ENCODE data around the gene KLHL3.

KLHL3 gene

DNA sequence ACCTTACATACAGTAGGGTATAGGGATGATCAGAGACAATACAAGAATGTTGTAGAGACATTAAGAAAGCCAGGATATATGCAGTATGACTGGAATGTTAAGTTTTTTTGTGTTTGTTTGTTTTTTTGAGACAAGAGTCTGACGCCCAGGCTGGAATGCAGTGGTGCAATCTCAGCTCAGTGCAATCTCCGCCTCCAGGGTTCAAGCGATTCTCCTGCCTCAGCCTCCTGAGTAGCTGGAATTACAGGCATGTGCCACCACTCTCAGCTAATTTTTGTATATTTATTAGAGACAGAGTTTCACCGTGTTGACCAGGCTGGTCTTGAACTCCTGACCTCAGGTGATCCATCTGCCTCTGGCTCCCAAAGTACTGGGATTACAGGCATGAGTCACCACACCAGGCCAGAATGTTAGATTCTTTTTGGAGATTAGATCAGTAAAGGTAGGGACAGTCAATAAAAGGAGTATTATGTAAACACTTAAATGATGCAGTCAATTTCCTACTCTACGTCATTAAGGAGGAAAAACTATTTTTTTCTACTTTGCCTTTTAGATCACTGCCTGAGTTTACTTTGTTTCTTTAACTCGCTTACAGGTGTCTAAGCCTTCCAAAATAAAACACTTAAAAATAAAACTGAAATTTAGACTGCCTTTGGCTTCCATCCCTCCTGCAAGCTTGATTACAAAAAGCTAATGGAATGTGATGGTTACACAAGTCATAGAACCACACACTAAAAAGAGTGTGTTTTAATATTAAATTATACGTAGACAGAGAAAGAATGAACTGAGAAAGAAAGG is 25.0 kb upstream of the KLHL3 start:
- no peak overlapping the region for H3K27ac ChIP-seq (ENCODE audit: extremely low read depth, low read depth, low read length)
- no peaks in the 10 kb centered on the region for H3K4me1 ChIP-seq (ENCODE audit: control insufficient read depth, insufficient read depth, low read length)
- H3K4me3 ChIP-seq (ENCODE audit: low read depth, low read length), result no peak overlapping the region
- H3K36me3 ChIP-seq (ENCODE audit: control insufficient read depth in 2 of 2, insufficient read depth in 1 of 2, low read length in 2 of 2), result no peaks in the 10 kb centered on the region
- ChIA-PET POLR2A (no interaction called here), CTCF (interaction anchor here (0.6 to 3.1 kb wide), 6 partner anchors 13 to 617 kb away, joined by 3 to 22 read pairs (median 3); no protein-coding TSS in a partner anchor)
- no peaks in the 10 kb centered on the region for H3K9me3 ChIP-seq (ENCODE audit: control insufficient read depth, insufficient read depth, low read depth, low read length)
- TF ChIP-seq HOXD13 (CRISPR knock-in tag; IDR thresholded peaks at IDR 0.05; ENCODE audit: borderline replicate concordance) (no peak), KLF8 (tag by site-specific recombination; IDR thresholded peaks at IDR 0.05) (0 out of 2 replicates have a peak, but pooled peaks have one; percentile 41), ZNF24 (tag by site-specific recombination; IDR thresholded peaks at IDR 0.05) (peak; percentile 27; the same call in 1 of the 2 replicates), ZNF155 (tag by site-specific recombination; IDR thresholded peaks at IDR 0.05) (no peak), ZNF341 (tag by site-specific recombination; IDR thresholded peaks at IDR 0.05; ENCODE audit: low read depth) (no peak), ZBTB20 (tag by site-specific recombination; IDR thresholded peaks at IDR 0.05) (no peak), TRIM28 (IDR thresholded peaks at IDR 0.05; ENCODE audit: borderline replicate concordance, low read length) (no peak), SP7 (tag by site-specific recombination; IDR thresholded peaks at IDR 0.05) (peak; percentile 69), WT1 (tag by site-specific recombination; IDR thresholded peaks at IDR 0.05) (peak; percentile 32; the same call in 1 of the 2 replicates), ZNF701 (tag by site-specific recombination; IDR thresholded peaks at IDR 0.05) (no peak), ZNF394 (tag by site-specific recombination; IDR thresholded peaks at IDR 0.05; ENCODE audit: borderline replicate concordance) (no peak), GLI2 (tag by site-specific recombination; IDR thresholded peaks at IDR 0.05; ENCODE audit: borderline replicate concordance, low read depth) (0 out of 2 replicates have a peak, but pooled peaks have one; percentile 31), PRDM1 (tag by site-specific recombination; IDR thresholded peaks at IDR 0.05) (peak; percentile 33; the same call in 1 of the 2 replicates), ZNF223 (tag by site-specific recombination; IDR thresholded peaks at IDR 0.05) (no peak), SCRT2 (tag by site-specific recombination; IDR thresholded peaks at IDR 0.05) (0 out of 2 replicates have a peak, but pooled peaks have one; percentile 8), ZNF629 (tag by site-specific recombination; IDR thresholded peaks at IDR 0.05) (peak; percentile 83), ZNF23 (tag by site-specific recombination; IDR thresholded peaks at IDR 0.05; ENCODE audit: borderline replicate concordance) (no peak), ZNF335 (tag by site-specific recombination; conservative IDR thresholded peaks at IDR 0.05) (peak; percentile 30; the same call in 1 of the 2 replicates), ZNF416 (tag by site-specific recombination; IDR thresholded peaks at IDR 0.05) (no peak), SP3 (tag by site-specific recombination; IDR thresholded peaks at IDR 0.05) (peak; percentile 32; the same call in 1 of the 2 replicates), ZNF530 (tag by site-specific recombination; IDR thresholded peaks at IDR 0.05; ENCODE audit: low read depth) (no peak), ZNF664 (tag by site-specific recombination; IDR thresholded peaks at IDR 0.05) (no peak), ZNF548 (tag by site-specific recombination; IDR thresholded peaks at IDR 0.05) (no peak), ZBTB17 (tag by site-specific recombination; IDR thresholded peaks at IDR 0.05) (no peak), TCF7L2 (IDR thresholded peaks at IDR 0.05; ENCODE audit: borderline replicate concordance, low read depth, low read length) (no peak)
- TF ChIP-seq, protein P1, sequence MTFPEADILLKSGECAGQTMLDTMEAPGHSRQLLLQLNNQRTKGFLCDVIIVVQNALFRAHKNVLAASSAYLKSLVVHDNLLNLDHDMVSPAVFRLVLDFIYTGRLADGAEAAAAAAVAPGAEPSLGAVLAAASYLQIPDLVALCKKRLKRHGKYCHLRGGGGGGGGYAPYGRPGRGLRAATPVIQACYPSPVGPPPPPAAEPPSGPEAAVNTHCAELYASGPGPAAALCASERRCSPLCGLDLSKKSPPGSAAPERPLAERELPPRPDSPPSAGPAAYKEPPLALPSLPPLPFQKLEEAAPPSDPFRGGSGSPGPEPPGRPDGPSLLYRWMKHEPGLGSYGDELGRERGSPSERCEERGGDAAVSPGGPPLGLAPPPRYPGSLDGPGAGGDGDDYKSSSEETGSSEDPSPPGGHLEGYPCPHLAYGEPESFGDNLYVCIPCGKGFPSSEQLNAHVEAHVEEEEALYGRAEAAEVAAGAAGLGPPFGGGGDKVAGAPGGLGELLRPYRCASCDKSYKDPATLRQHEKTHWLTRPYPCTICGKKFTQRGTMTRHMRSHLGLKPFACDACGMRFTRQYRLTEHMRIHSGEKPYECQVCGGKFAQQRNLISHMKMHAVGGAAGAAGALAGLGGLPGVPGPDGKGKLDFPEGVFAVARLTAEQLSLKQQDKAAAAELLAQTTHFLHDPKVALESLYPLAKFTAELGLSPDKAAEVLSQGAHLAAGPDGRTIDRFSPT (tag by site-specific recombination; IDR thresholded peaks at IDR 0.05), result peak; percentile 88; the same call in 1 of the 2 replicates
- TF ChIP-seq, protein P2, sequence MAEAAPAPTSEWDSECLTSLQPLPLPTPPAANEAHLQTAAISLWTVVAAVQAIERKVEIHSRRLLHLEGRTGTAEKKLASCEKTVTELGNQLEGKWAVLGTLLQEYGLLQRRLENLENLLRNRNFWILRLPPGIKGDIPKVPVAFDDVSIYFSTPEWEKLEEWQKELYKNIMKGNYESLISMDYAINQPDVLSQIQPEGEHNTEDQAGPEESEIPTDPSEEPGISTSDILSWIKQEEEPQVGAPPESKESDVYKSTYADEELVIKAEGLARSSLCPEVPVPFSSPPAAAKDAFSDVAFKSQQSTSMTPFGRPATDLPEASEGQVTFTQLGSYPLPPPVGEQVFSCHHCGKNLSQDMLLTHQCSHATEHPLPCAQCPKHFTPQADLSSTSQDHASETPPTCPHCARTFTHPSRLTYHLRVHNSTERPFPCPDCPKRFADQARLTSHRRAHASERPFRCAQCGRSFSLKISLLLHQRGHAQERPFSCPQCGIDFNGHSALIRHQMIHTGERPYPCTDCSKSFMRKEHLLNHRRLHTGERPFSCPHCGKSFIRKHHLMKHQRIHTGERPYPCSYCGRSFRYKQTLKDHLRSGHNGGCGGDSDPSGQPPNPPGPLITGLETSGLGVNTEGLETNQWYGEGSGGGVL (tag by site-specific recombination; IDR thresholded peaks at IDR 0.05), result peak; percentile 26
- TF ChIP-seq, protein P3, sequence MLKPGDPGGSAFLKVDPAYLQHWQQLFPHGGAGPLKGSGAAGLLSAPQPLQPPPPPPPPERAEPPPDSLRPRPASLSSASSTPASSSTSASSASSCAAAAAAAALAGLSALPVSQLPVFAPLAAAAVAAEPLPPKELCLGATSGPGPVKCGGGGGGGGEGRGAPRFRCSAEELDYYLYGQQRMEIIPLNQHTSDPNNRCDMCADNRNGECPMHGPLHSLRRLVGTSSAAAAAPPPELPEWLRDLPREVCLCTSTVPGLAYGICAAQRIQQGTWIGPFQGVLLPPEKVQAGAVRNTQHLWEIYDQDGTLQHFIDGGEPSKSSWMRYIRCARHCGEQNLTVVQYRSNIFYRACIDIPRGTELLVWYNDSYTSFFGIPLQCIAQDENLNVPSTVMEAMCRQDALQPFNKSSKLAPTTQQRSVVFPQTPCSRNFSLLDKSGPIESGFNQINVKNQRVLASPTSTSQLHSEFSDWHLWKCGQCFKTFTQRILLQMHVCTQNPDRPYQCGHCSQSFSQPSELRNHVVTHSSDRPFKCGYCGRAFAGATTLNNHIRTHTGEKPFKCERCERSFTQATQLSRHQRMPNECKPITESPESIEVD (tag by site-specific recombination; IDR thresholded peaks at IDR 0.05), result peak; percentile 82
- TF ChIP-seq, protein P4, sequence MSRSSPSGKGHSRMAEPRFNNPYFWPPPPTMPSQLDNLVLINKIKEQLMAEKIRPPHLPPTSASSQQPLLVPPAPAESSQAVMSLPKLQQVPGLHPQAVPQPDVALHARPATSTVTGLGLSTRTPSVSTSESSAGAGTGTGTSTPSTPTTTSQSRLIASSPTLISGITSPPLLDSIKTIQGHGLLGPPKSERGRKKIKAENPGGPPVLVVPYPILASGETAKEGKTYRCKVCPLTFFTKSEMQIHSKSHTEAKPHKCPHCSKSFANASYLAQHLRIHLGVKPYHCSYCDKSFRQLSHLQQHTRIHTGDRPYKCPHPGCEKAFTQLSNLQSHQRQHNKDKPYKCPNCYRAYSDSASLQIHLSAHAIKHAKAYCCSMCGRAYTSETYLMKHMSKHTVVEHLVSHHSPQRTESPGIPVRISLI (tag by site-specific recombination; IDR thresholded peaks at IDR 0.05), result 0 out of 2 replicates have a peak, but pooled peaks have one; percentile 58
